PC-3 (cell line): ENCODE measurements around the gene CYP11A1. TPM values are rescaled to one million over a fixed set of nuclear protein-coding genes. Genes with fewer than 3 reads are reported as not detected.

Experiments
- ATAC-seq: fragments of 200-7000 bp; cut with Tn5 transposase; 2 replicates; pipeline ENCODE4 v1.9.1; 2020; ENCODE audit warnings: mild to moderate bottlenecking, moderate library complexity
- BruUV-seq: library from RNA; stranded (reverse); fragments of 400-500 nt; replicated peaks from 2 replicates; lab custom pipeline; 2021; lab: Mats Ljungman, UMichigan
- CTCF ChIA-PET: fragments of 300-600 bp; sonication (Branson Sonifier 250); formaldehyde crosslinking; loops from one replicate; lab custom pipeline; 2022; ENCODE audit warnings: antibody characterized with exemption; lab: Charles Lee
- POLR2A ChIA-PET: fragments of 300-600 bp; sonication (Branson Sonifier 250); formaldehyde crosslinking; loops from one replicate; lab custom pipeline; 2022; ENCODE audit warnings: antibody characterized with exemption; ENCODE audit not compliant: unreplicated experiment; lab: Charles Lee
- DNase-seq: peaks from one replicate; pipeline ENCODE4 v3.0.0-alpha.2; 2015
- H2AFZ ChIP-seq: fragments of 300-600 bp; sonication (generic); 2 replicates; pipeline ENCODE4 v1.6.0; 2016; ENCODE audit warnings: antibody characterized with exemption, low read length
- H3F3A ChIP-seq: fragments of 300-600 bp; sonication (generic); one replicate; pipeline ENCODE4 v1.6.0; 2017; ENCODE audit warnings: antibody characterized with exemption, low read length, control low read depth, mild to moderate bottlenecking; ENCODE audit not compliant: unreplicated experiment
- H3K27ac ChIP-seq: fragments of 300-600 bp; sonication (generic); 2 replicates; pipeline ENCODE4 v1.5.1; 2016; ENCODE audit warnings: mild to moderate bottlenecking, low read length
- H3K27me3 ChIP-seq: fragments of 300-600 bp; sonication (generic); 2 replicates; pipeline ENCODE4 v1.6.1; 2016; ENCODE audit warnings: low read length, mixed read lengths
- H3K36me3 ChIP-seq: fragments of 300-600 bp; sonication (generic); 2 replicates; pipeline ENCODE4 v1.6.1; 2016; ENCODE audit warnings: low read depth, mixed run types, low read length, mixed read lengths
- H3K4me1 ChIP-seq: fragments of 300-600 bp; sonication (generic); 2 replicates; pipeline ENCODE4 v1.5.1; 2016; ENCODE audit warnings: low read length; ENCODE audit not compliant: insufficient read depth
- H3K4me2 ChIP-seq: fragments of 300-600 bp; sonication (generic); 2 replicates; pipeline ENCODE4 v1.6.0; 2016; ENCODE audit warnings: low read length
- H3K4me3 ChIP-seq: fragments of 300-600 bp; sonication (generic); 2 replicates; pipeline ENCODE4 v1.5.1; 2016; ENCODE audit warnings: mild to moderate bottlenecking, low read length, mixed read lengths
- H3K79me2 ChIP-seq: fragments of 300-600 bp; sonication (generic); 2 replicates; pipeline ENCODE4 v1.6.1; 2017; ENCODE audit warnings: low read length, mixed read lengths
- H3K9ac ChIP-seq: fragments of 300-600 bp; sonication (generic); 2 replicates; pipeline ENCODE4 v1.6.0; 2016; ENCODE audit warnings: mild to moderate bottlenecking, low read length
- H3K9me2 ChIP-seq: fragments of 300-600 bp; sonication (generic); replicated peaks from 2 replicates; pipeline ENCODE4 v1.6.1; 2016; ENCODE audit warnings: mixed run types, low read length, mixed read lengths
- H3K9me3 ChIP-seq: fragments of 300-600 bp; sonication (generic); 2 replicates; pipeline ENCODE4 v1.6.1; 2016; ENCODE audit warnings: low read length, mixed read lengths
- H4K20me1 ChIP-seq: fragments of 300-600 bp; sonication (generic); 2 replicates; pipeline ENCODE4 v1.6.1; 2016; ENCODE audit warnings: low read length, mixed read lengths
- EZH2 ChIP-seq: fragments of 300-600 bp; sonication (generic); IDR thresholded peaks from one replicate; pipeline ENCODE4 v1.6.1; 2017; ENCODE audit warnings: antibody characterized with exemption, mild to moderate bottlenecking, low read length; ENCODE audit not compliant: unreplicated experiment
- EZH2phosphoT487 ChIP-seq: fragments of 300-600 bp; sonication (generic); IDR thresholded peaks from 2 replicates; pipeline ENCODE4 v1.6.1; 2018; ENCODE audit warnings: mild to moderate bottlenecking, antibody characterized with exemption, low read length, borderline replicate concordance
- intact Hi-C: fragments of 100-400 bp; cut with micrococcal nuclease; formaldehyde crosslinking; loops from 2 replicates; pipeline ENCODE4 v1.9.0; 2023
- total RNA-seq: library from RNA; depleted of rRNA; stranded (reverse); fragments of >200 nt; gene quantifications from 2 replicates; pipeline ENCODE4 v1.2.3, GENCODE V29; 2014
- TF ChIP-seq, protein P1 (sequence below): fragments of 300-600 bp; sonication (generic); conservative IDR thresholded peaks from 2 replicates; pipeline ENCODE4 v1.5.1; 2017; ENCODE audit warnings: antibody characterized with exemption, low read depth, mild to moderate bottlenecking, low read length

Gene CYP11A1
- total RNA-seq, 1 experiment from 2014 or later: 0.18 TPM

DNA sequence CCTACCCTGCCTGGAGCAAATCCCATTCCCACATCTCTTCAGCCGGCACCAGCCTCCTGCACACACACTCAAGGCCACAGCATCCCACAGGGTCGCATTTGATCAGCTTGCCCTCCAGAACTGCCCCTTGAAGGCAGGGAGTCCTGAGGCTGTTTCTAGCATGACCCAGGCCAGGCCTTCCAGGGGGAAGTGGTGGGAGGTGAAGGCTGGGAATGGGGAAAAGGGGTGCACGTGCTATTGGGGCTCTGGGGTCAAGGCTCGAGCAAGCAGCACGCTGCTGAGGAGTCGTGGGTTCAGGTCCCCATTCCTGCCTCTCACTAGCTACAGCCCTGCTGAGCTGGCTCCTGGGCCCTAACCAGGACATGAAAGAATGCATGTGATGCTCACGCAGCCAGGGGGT lies 41.4 kb upstream of the CYP11A1 start:
- BruUV-seq: no TSS peak
- ChIA-PET CTCF (interaction anchor here (0.5 kb wide), 1 partner anchor 53 kb away, joined by 3 read pairs; no protein-coding TSS in a partner anchor), POLR2A (no interaction called here)
- TF ChIP-seq, protein P1, sequence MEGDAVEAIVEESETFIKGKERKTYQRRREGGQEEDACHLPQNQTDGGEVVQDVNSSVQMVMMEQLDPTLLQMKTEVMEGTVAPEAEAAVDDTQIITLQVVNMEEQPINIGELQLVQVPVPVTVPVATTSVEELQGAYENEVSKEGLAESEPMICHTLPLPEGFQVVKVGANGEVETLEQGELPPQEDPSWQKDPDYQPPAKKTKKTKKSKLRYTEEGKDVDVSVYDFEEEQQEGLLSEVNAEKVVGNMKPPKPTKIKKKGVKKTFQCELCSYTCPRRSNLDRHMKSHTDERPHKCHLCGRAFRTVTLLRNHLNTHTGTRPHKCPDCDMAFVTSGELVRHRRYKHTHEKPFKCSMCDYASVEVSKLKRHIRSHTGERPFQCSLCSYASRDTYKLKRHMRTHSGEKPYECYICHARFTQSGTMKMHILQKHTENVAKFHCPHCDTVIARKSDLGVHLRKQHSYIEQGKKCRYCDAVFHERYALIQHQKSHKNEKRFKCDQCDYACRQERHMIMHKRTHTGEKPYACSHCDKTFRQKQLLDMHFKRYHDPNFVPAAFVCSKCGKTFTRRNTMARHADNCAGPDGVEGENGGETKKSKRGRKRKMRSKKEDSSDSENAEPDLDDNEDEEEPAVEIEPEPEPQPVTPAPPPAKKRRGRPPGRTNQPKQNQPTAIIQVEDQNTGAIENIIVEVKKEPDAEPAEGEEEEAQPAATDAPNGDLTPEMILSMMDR: no peak
- TF ChIP-seq EZH2phosphoT487 (no peak), EZH2 (no peak)
- Histone ChIP-seq H3F3A (peaks cover 10% of the 10 kb centered on the region), H3K9me3 (no peaks in the 10 kb centered on the region), H3K4me1 (peaks cover 37% of the 10 kb centered on the region), H3K36me3 (peaks cover 29% of the 10 kb centered on the region), H2AFZ (no peak overlapping the region), H3K4me3 (no peak overlapping the region), H3K27me3 (no peaks in the 10 kb centered on the region), H3K79me2 (peaks cover 12% of the 10 kb centered on the region), H3K9ac (no peak overlapping the region), H3K27ac (peak overlapping the region; percentile 78), H3K4me2 (no peak overlapping the region), H4K20me1 (no peaks in the 10 kb centered on the region), H3K9me2 (no peaks in the 10 kb centered on the region)
- intact Hi-C loops: no loop called here
- no peak for ATAC-seq
- no peak for DNase-seq

DNA sequence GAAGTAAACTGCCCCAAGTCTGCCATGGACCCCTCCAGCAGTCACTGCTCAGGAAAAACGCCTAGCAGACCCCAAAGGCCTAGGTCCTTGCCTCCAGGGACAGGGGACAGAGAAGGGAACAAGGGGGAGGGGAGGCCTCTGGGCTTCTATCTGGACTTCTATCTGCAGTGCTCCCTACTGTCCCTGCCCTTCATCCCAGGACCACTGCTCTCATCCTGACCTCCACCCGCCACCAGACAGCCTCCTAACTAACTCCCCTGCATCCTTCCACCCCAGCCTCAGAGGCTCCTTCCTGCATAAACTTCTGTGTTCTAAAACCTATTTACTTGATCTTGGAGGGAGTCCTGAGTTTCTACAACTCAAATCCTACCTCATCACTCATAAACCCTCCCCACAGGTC lies 40.9 kb upstream of the CYP11A1 start:
- no TSS peak for BruUV-seq
- H3K9ac ChIP-seq: no peak overlapping the region
- no peaks in the 10 kb centered on the region for H3K9me2 ChIP-seq
- H3K4me1 ChIP-seq: peaks cover 32% of the 10 kb centered on the region
- peaks cover 7% of the 10 kb centered on the region for H3K79me2 ChIP-seq
- H3F3A ChIP-seq: peaks cover 10% of the 10 kb centered on the region
- no peaks in the 10 kb centered on the region for H3K9me3 ChIP-seq
- no peak for TF ChIP-seq EZH2
- TF ChIP-seq EZH2phosphoT487: no peak
- TF ChIP-seq, protein P1: no peak
- peak overlapping the region; percentile 11; the same call in 1 of the 2 replicates for H3K4me2 ChIP-seq
- no peaks in the 10 kb centered on the region for H4K20me1 ChIP-seq
- peak overlapping the region; percentile 78 for H3K27ac ChIP-seq
- no peaks in the 10 kb centered on the region for H3K27me3 ChIP-seq
- no peak overlapping the region for H3K4me3 ChIP-seq
- POLR2A ChIA-PET: no interaction called here
- CTCF ChIA-PET: interaction anchor here (0.5 kb wide), 1 partner anchor 53 kb away, joined by 3 read pairs; no protein-coding TSS in a partner anchor
- peaks cover 25% of the 10 kb centered on the region for H3K36me3 ChIP-seq
- intact Hi-C loops: no loop called here
- ATAC-seq (no peak), DNase-seq (no peak)
- no peak overlapping the region for H2AFZ ChIP-seq

DNA sequence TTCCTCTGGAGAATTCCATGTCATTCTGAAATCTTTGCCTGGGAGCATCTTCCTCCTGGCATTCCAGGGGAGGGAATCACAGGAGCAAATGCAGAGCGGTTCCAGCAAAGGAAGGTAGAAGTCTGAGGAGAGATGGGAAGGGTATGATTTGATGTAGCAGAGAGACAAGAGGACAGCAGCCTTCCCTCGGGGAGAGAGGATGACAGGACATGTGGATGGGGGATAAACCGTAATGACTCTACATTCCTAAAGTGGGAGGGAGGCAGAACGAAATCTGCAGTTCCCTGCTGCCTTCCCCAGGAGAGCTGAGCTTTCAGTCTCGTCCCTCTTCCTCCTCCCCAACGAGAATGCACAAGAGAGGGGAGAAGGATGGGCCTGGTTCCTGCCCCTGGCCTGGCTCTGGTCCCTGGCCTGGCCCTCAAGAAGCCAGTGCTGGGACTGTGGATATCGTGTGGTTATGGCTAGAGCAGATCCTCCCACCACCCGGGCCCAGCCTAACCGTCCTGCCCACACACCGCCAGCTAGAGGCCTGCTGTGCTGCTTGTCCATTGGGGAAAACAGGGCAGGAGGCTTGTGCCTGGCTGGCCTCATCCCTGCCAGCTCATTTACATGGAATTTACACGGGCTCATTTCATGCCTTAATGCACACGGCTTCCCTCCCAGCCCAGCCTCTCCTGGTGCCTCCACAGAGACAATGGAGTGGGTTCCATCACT lies 39.7 kb upstream of the CYP11A1 start:
- Histone ChIP-seq H3K36me3 (peaks cover 19% of the 10 kb centered on the region), H3K4me2 (peak overlapping the region; percentile 33), H3K27ac (peak overlapping the region; percentile 78), H3K4me1 (peaks cover 32% of the 10 kb centered on the region), H3K79me2 (no peaks in the 10 kb centered on the region; the same call in 1 of the 2 replicates), H2AFZ (no peak overlapping the region), H3K4me3 (no peak overlapping the region), H3K9me2 (no peaks in the 10 kb centered on the region), H4K20me1 (no peaks in the 10 kb centered on the region), H3F3A (peaks cover 10% of the 10 kb centered on the region), H3K9ac (peak overlapping the region; percentile 37), H3K9me3 (no peaks in the 10 kb centered on the region), H3K27me3 (no peaks in the 10 kb centered on the region)
- CTCF ChIA-PET: interaction anchor here (0.5 to 1.0 kb wide), 2 partner anchors 25 to 119 kb away, joined by 3 read pairs; no protein-coding TSS in a partner anchor
- TF ChIP-seq EZH2 (no peak), EZH2phosphoT487 (no peak)
- TF ChIP-seq, protein P1: no peak
- TSS peak; percentile 67 for BruUV-seq
- ATAC-seq (peak; percentile 93), DNase-seq (peak; percentile 90)
- intact Hi-C loops: no loop called here
- POLR2A ChIA-PET: interaction anchor here (0.6 to 2.7 kb wide), 2 partner anchors 22 to 128 kb away, joined by 7 to 8 read pairs; no protein-coding TSS in a partner anchor
